OCI-LY3 (cell line): ENCODE measurements around the gene BBS7.

Experiments used
- EZH2phosphoT487 ChIP-seq: fragments of 200-600 bp; shearing (Covaris generic); IDR thresholded peaks from 2 replicates; pipeline ENCODE4 v1.6.1; 2018; ENCODE audit warnings: antibody characterized with exemption, mixed run types, low read depth
- TF ChIP-seq, protein P1 (sequence below): fragments of 200-600, 300-600 bp; sonication (generic); IDR thresholded peaks from 2 replicates; pipeline ENCODE4 v1.5.1; 2014; ENCODE audit warnings: antibody characterized with exemption, low read length, low read depth

DNA sequence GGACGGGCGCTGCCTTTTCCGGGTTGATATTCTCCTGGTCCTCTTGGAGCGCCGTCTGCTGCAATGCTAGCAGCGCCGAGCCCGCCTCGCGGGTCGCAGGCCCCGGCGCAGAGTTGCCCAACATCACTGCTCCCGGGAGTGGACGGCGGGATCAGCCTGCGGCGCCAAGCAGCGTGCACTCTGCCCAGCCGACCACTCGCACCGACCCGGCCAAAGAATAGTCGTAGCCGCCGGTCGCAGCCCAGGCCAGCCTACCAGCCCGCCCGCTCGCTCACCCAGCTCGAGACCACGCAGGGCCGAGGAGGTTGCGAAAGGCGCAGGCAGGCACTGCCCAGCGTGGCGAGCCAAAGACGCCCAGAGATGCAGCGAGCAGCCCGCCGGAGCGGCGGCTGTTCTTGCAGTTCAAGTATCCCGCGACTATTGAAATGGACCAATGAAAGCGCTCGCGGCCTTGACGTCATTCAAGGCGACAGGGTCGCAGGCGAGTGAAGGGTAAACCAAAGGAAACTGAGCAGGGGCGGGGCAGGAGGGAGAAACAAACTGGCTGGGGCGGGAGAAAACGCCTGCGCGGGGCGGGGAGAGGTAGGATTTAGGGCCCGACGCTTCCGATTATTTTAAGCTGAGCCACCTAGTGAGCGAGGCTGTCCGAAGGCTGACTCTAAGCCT lies 46.6 kb downstream of the BBS7 start, which contains the start of gene CCNA2:
- TF ChIP-seq, protein P1, sequence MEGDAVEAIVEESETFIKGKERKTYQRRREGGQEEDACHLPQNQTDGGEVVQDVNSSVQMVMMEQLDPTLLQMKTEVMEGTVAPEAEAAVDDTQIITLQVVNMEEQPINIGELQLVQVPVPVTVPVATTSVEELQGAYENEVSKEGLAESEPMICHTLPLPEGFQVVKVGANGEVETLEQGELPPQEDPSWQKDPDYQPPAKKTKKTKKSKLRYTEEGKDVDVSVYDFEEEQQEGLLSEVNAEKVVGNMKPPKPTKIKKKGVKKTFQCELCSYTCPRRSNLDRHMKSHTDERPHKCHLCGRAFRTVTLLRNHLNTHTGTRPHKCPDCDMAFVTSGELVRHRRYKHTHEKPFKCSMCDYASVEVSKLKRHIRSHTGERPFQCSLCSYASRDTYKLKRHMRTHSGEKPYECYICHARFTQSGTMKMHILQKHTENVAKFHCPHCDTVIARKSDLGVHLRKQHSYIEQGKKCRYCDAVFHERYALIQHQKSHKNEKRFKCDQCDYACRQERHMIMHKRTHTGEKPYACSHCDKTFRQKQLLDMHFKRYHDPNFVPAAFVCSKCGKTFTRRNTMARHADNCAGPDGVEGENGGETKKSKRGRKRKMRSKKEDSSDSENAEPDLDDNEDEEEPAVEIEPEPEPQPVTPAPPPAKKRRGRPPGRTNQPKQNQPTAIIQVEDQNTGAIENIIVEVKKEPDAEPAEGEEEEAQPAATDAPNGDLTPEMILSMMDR: no peak
- TF ChIP-seq EZH2phosphoT487: no peak
